ENCODE measurements around the gene MAGED1.
"Not testable (repeated sequence)": the region's sequence is repeated elsewhere in the genome, so short reads cannot be mapped to it uniquely, and the experiment has no call there.

Gene MAGED1

DNA sequence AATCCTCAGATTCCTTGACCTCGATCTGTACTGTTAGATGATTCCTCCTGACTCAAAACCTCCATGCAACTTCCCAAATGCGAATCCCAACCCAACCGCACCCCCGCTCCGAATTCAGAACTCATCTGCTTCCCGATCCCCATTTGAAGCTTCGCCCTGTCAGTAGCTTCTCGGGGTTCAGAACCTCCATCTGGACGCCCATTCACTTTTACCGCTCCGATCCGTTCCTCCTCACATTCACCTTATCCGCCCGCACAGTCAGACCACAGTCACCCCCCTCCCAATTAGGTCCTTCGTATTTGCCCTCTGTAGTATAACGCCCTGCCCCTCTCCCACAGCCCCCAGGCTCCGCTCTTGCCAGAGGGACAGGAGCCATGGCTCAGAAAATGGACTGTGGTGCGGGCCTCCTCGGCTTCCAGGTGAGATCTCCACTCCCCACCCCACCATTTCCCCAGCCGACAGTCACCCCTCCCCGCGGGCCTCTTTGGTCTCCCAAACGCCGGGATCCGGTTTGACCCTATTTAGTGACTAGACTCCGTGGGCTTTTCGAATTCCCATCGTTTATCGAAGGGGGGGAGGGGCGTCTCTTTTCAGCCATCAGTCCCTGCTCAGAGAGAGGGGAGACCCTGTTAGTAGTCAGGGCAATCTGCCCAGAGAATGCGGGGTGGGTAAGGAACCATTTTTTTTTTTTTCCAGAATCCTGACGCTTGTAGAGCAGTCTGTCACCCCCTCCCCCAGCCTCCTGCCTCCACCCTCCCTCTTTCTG is 691 bp downstream of the MAGED1 start:
- in situ Hi-C loops (cut with HindIII; ENCODE audit: low sequenced_read_pairs) = no loop called here
- DNase-seq (ENCODE audit: low read depth, low spot score) = peak; percentile 32
- H3K4me3 ChIP-seq (ENCODE audit: low read depth, low read length) = peak overlapping the region; percentile 81
- no peak for TF ChIP-seq CTCF (IDR thresholded peaks at IDR 0.05; ENCODE audit: low read depth, low read length)

- DNase-seq (ENCODE audit: low read depth, low spot score) = peak; percentile 31
- H3K4me3 ChIP-seq (ENCODE audit: low read depth, low read length) = peak overlapping the region; percentile 81
- TF ChIP-seq CTCF (IDR thresholded peaks at IDR 0.05; ENCODE audit: low read depth, low read length) = peak; percentile 10
- in situ Hi-C loops (cut with HindIII; ENCODE audit: low sequenced_read_pairs) = no loop called here
These were observed 1.4 kb downstream of the MAGED1 start for GRCh38 chrX:51894697-51895336.

GRCh38 chrX:51896626-51897025 is 3.2 kb downstream of the MAGED1 start:
- in situ Hi-C loops (cut with HindIII; ENCODE audit: low sequenced_read_pairs) = no loop called here
- TF ChIP-seq CTCF (IDR thresholded peaks at IDR 0.05; ENCODE audit: low read depth, low read length) = no peak
- no peak for DNase-seq (ENCODE audit: low read depth, low spot score)
- H3K4me3 ChIP-seq (ENCODE audit: low read depth, low read length) = no peak overlapping the region

GRCh38 chrX:51899741-51900140 is 6.3 kb downstream of the MAGED1 start:
- in situ Hi-C loops (cut with HindIII; ENCODE audit: low sequenced_read_pairs) = no loop called here
- H3K4me3 ChIP-seq (ENCODE audit: low read depth, low read length) = no peak overlapping the region
- TF ChIP-seq CTCF (IDR thresholded peaks at IDR 0.05; ENCODE audit: low read depth, low read length) = no peak
- no peak for DNase-seq (ENCODE audit: low read depth, low spot score)

DNA sequence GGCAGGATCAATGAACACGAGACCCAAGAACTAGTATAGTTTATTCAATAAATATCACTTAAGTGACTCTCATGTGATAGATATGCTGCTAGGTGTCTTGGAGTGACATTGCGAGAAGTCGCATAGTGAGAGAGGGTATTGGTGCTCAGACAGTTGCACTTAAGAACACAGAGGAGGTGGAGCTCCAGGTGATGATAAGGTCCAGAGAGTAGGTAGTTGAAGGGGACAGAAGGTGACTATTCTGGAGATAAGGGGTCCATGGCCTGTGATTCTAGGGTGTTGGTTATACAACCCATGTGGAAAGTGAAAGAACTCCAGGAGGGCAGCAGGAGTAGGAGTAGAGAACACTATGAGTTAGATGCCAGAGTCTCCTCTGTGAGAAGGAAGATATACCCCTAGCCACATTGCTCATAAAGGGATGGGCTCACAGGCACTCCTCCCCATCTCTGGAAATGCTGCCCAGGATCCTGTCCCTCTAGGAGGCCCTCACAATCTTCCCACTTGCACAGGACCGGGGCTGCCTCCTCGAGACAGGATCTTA is 9.2 kb downstream of the MAGED1 start:
- no peak for TF ChIP-seq CTCF (IDR thresholded peaks at IDR 0.05; ENCODE audit: low read depth, low read length)
- DNase-seq (ENCODE audit: low read depth, low spot score) = no peak

DNA sequence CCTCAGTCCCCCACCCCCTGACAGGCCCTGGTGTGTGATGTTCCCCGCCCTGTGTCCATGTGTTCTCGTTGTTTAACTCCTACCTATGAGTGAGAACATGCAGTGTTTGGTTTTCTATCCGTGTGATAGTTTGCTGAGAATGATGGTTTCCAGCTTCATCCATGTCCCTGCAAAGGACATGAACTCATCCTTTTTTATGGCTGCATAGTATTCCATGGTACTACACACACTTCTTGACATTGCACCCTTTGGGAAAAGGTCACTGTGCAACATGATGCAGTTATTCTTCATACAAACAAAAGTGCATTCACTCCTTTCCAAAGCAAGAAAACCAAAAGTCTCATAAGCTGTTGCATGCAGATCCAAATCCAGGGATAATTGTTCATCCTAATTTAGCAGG is 11.7 kb downstream of the MAGED1 start:
- in situ Hi-C loops (cut with HindIII; ENCODE audit: low sequenced_read_pairs); H3K4me3 ChIP-seq (ENCODE audit: low read depth, low read length); DNase-seq (ENCODE audit: low read depth, low spot score): not testable (repeated sequence)

More for the DNA sequence above, 9.2 kb downstream of the MAGED1 start:
- in situ Hi-C loops (cut with HindIII; ENCODE audit: low sequenced_read_pairs) = no loop called here
- H3K4me3 ChIP-seq (ENCODE audit: low read depth, low read length) = no peak overlapping the region

GRCh38 chrX:51905711-51906110 is 12.3 kb downstream of the MAGED1 start:
- no peak for TF ChIP-seq CTCF (IDR thresholded peaks at IDR 0.05; ENCODE audit: low read depth, low read length)
- no peak for DNase-seq (ENCODE audit: low read depth, low spot score)
- no peak overlapping the region for H3K4me3 ChIP-seq (ENCODE audit: low read depth, low read length)
- in situ Hi-C loops (cut with HindIII; ENCODE audit: low sequenced_read_pairs) = no loop called here

All from astrocyte of the spinal cord (primary cell).